GM19193 (cell line): ENCODE results near the gene CCDC154.

Experiments used
- POLR2A ChIP-seq: IDR thresholded peaks from 4 replicates; pipeline ENCODE4 v1.6.1; 2011; ENCODE audit not compliant: insufficient read depth, insufficient read length; ENCODE audit errors: extremely low read depth

CCDC154 gene, protein sequence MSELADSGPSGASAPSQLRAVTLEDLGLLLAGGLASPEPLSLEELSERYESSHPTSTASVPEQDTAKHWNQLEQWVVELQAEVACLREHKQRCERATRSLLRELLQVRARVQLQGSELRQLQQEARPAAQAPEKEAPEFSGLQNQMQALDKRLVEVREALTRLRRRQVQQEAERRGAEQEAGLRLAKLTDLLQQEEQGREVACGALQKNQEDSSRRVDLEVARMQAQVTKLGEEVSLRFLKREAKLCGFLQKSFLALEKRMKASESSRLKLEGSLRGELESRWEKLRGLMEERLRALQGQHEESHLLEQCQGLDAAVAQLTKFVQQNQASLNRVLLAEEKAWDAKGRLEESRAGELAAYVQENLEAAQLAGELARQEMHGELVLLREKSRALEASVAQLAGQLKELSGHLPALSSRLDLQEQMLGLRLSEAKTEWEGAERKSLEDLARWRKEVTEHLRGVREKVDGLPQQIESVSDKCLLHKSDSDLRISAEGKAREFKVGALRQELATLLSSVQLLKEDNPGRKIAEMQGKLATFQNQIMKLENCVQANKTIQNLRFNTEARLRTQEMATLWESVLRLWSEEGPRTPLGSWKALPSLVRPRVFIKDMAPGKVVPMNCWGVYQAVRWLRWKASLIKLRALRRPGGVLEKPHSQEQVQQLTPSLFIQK

GRCh38 chr16:1443980-1444729, at the start of gene CCDC154:
TSS of gene CCDC154 (minus strand) at chr16:1444556. CDS start at chr16:1444322, 234 bp downstream.
- TF ChIP-seq POLR2A = no peak

DNA sequence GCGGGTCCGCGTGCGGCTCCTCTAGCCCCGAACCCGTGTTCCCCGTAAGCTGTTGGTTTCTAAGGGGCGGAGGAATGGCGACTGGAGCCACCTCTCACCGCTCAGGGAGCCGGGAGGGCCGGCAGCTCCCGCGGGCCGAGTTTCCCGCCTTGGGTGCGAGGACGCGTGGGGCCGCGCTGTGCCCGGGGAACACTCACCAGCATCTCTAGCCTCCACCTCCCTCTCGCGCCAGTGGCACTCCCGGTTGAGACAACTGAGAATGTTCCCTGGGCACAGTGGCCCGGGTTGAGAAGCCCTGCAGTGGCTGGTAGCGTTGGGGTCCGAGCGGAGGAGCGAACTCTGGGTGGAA, 49.4 kb upstream of the CCDC154 start:
- TF ChIP-seq POLR2A = no peak

DNA sequence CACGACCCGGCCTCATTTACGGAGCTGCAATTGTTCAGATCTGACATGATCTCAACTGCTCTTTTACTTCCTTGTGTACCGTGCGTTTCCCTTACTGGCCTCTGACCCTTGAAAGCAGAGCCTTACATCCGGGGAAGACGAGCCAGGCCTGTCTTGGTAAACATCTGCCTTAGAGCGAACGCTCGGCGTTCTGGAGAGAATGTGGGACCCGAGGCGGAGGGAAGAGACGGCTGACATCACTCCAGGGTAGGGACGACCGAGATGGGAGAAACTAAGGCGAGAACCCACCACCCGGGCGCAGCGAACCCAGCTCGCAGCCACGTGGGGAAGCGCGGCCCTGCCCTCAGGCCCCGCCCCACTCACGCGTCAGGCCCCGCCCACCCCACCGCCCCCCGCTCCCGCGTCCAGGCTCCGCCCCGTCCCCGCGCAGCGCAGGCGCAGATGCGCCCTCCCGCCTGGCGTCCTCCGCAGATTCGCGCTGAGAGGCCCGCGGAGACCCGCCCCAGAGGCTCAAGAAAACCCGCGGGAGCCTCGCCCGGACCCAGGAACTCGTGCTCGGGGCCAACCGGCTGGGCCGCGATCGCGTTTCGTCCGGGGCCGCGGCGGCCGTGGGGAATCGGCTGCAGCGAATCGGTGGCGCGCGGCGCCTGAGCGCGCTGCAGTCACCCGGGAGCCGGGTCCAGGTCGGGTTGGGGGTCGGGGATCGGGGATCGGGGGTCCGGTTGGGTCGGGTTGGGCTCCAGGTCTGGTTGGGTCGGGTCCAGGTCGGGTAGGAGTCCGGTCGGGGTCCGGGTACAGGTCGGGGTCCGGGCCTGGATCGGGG, 48.8 kb upstream of the CCDC154 start, which contains the start of gene TELO2:
TSS of gene TELO2 (plus strand) at position 438 of the 823 bp plus-strand sequence. CDS start 922 bp downstream, outside the sequence.
- TF ChIP-seq POLR2A = peak; percentile 69

GRCh38 chr16:1492082-1492922, 47.9 kb upstream of the CCDC154 start:
- TF ChIP-seq POLR2A = no peak

GRCh38 chr16:1491327-1491726, 47.0 kb upstream of the CCDC154 start:
- no peak for TF ChIP-seq POLR2A

DNA sequence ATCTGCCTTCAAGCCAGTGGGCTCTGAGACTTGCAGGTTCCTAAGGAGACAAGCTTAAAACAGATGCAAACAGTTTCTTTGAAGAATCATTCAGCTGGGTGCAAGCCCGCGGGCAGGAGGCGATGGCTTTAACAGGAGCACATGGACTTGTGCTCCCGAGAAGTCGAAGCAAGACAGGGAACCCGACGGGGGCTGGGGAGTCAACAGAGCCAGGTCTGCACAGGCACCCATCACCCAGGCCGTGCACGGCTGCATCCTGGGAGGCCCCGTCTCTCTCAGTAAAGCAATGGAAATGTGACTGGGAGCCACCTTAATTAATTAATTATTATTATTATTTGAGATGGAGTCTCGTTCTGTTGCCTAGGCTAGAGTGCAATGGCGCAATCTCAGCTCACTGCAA, 44.7 kb upstream of the CCDC154 start:
- TF ChIP-seq POLR2A = no peak

- no peak for TF ChIP-seq POLR2A
Measured at GRCh38 chr16:1488619-1489018, 44.3 kb upstream of the CCDC154 start, which contains the start of gene PTX4. TSS of gene PTX4 (minus strand) at chr16:1488944. CDS start at chr16:1488909, 35 bp downstream.

GRCh38 chr16:1488054-1488601, 43.8 kb upstream of the CCDC154 start:
- TF ChIP-seq POLR2A = no peak

- no peak for TF ChIP-seq POLR2A
Measured at GRCh38 chr16:1487395-1488053, 43.2 kb upstream of the CCDC154 start.

DNA sequence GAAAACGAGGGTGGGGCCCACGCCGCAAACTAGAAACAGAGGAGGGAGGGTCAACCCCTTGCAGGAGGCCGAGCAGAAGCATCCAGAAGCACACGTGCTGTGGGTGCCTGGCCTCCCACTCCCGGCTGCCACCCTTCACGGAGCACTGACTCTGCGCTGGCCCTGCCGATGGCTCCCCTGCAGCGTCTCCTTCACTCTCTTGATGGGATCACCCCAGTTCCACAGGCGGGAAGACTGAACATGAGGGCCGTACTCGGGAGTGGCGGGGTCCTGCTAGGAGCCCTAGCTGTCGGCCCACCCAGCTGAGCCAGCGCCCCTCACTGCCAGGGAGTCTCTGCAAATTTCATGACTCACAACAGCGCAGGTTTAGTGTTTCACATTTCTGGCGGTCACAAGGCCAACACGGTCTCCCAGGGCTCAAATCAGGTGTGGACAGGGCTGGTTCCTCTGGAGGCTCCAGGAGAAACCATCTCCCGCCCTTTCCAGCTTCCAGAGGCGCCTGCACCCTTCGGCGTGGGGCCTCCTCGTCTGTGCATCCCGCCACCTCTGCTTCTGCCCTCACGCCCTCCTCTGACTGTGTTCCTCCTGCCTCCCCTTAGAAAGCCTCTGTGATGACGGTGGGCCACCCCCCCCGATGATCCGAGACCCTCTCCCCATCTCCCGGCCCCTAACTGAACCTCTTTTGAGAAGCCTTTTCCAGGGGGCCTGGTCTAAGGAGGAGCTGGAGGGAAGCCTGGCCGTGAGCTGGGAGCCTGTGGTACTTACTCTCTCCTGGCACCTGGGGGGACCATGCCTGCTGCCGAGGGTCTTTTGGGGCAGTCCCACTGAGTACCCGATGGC, 42.4 kb upstream of the CCDC154 start:
- no peak for TF ChIP-seq POLR2A

DNA sequence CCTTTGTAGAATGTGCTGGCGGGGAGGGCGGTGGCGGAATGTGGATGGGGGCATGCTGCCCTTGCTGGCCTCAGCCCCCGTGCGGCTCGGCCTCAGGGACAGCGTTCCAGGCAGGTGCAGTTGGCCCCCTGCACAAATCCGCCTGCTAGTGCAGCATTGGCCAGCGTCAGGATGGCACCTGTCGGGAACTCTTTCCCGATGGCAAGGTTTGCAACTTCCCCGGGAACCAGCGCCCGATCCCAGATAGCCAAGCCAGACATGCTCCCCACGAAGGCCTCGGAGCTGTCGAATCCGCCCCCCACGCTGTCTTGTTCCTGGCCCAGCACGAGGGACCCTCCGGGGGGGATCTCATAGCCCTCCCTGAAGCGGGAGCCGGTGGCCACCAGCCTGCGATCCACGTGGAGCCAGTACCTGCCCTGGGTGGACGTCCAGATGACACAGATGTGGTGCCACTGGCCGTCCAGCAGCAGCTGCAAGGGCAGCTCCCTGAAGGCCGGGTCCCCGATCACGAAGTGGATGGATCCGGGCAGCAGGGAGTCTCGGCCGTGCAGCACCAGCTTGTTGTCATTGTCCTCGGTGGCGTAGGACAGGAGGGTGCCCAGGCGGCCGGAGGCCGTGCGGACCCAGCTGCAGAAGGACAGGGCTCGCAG, 41.6 kb upstream of the CCDC154 start:
- TF ChIP-seq POLR2A = no peak

DNA sequence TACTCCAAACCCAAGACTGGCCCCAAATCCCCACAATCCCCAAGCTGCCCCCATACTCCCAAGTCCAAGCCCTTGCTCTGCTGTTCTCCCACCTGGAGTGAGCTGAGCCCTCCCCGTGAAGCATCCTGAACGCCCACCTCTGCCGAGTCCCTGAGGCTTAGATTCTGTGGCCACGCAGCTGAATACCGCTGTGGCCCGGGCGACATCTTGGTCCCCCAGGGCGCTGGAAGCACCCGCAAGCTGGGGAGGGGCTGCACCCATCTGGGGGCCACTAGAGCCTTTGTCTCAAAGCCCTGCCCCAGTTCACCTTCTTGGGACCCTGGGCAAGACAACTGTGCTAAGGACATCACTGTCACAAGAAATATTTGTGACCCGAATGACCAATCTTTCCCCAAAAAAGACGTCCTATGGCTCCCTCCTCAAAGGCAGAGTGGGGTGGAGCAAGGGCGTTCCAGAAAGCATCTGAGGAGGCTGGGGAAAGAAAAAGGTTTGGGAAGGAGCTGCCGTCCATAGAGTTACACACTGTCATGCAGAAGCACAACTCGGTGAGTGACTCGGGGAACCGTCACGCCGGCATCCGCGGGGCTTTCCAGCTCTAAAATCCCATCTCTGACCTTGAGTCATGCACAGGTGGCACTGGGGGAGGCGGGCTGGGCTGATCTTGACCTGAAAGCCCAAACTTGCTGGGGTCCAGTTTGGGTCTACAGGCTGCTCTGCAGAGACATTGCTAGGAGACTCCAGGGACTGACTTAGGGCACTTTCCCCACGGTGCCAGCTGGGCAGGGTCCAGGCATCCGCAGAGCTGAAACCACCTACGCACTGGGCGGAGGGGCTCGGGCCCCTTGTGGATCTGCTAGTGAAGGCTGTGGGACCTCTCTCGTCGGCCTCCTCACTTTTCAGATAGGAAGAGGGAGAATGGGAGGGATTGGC, 37.8 kb upstream of the CCDC154 start:
- no peak for TF ChIP-seq POLR2A
